Fibroblast of villous mesenchyme (primary cell): ENCODE measurements around the gene ACVR1. TPM values are rescaled to one million over a fixed set of nuclear protein-coding genes. Genes with fewer than 3 reads are reported as not detected.
A peak's percentile ranks its signal among the peaks of the same experiment; 100 is the strongest.

Experiments
- DNase-seq: peaks from one replicate; pipeline ENCODE4 v3.0.0-alpha.2; 2010; ENCODE audit warnings: low read depth
- H3K4me3 ChIP-seq: 2 replicates; pipeline ENCODE4 v1.5.1; 2011; ENCODE audit warnings: low read depth, mild to moderate bottlenecking, low read length
- CTCF ChIP-seq: IDR thresholded peaks from 2 replicates; pipeline ENCODE4 v1.5.1; 2012; ENCODE audit warnings: low read depth, mild to moderate bottlenecking, low read length; ENCODE audit not compliant: insufficient read depth
- total RNA-seq: library from RNA; depleted of rRNA; stranded (reverse); fragments of >200 nt; gene quantifications from 2 replicates; pipeline ENCODE4 v1.2.3, GENCODE V29; 2012

ACVR1 gene
- total RNA-seq, 1 donor = 44.9 TPM

- no peak for DNase-seq
- peak; percentile 51 for TF ChIP-seq CTCF
- H3K4me3 ChIP-seq = no peak overlapping the region
Measured at GRCh38 chr2:157793053-157793612, 83.0 kb downstream of the ACVR1 start.

- H3K4me3 ChIP-seq = no peak overlapping the region
- TF ChIP-seq CTCF = no peak
- peak; percentile 81 for DNase-seq
Measured at GRCh38 chr2:157792335-157793052, 83.6 kb downstream of the ACVR1 start.

GRCh38 chr2:157790780-157791179 is 85.3 kb downstream of the ACVR1 start:
- H3K4me3 ChIP-seq = no peak overlapping the region
- no peak for TF ChIP-seq CTCF
- DNase-seq = no peak

GRCh38 chr2:157789933-157790511 is 86.1 kb downstream of the ACVR1 start:
- DNase-seq = no peak
- no peak overlapping the region for H3K4me3 ChIP-seq

GRCh38 chr2:157789256-157789655 is 86.9 kb downstream of the ACVR1 start:
- no peak for DNase-seq
- no peak for TF ChIP-seq CTCF

More at GRCh38 chr2:157789933-157790511, 86.1 kb downstream of the ACVR1 start:
- no peak for TF ChIP-seq CTCF

GRCh38 chr2:157788201-157788600 is 87.9 kb downstream of the ACVR1 start:
- H3K4me3 ChIP-seq = no peak overlapping the region
- DNase-seq = no peak
- no peak for TF ChIP-seq CTCF

More at GRCh38 chr2:157789256-157789655, 86.9 kb downstream of the ACVR1 start:
- H3K4me3 ChIP-seq = no peak overlapping the region
